Fibroblast of lung (primary cell): ENCODE data around the gene PPP2R5D.

Experiments
- EZH2 ChIP-seq: IDR thresholded peaks from 2 replicates; pipeline ENCODE4 v1.5.1; 2012; ENCODE audit warnings: low read length, control low read depth, mild to moderate bottlenecking; ENCODE audit errors: missing control alignments
- TF ChIP-seq, protein P1 (sequence below), 2 donors: IDR thresholded peaks in 1 of 2; conservative IDR thresholded peaks in 1 of 2; 1 replicate in 1 of 2; 2 replicates in 1 of 2; pipeline ENCODE4 v1.5.1; 2011 to 2012; ENCODE audit warnings: low read length in 2 of 2, control low read depth in 1 of 2, inconsistent platforms in 1 of 2, low read depth in 1 of 2, mild to moderate bottlenecking in 1 of 2

DNA sequence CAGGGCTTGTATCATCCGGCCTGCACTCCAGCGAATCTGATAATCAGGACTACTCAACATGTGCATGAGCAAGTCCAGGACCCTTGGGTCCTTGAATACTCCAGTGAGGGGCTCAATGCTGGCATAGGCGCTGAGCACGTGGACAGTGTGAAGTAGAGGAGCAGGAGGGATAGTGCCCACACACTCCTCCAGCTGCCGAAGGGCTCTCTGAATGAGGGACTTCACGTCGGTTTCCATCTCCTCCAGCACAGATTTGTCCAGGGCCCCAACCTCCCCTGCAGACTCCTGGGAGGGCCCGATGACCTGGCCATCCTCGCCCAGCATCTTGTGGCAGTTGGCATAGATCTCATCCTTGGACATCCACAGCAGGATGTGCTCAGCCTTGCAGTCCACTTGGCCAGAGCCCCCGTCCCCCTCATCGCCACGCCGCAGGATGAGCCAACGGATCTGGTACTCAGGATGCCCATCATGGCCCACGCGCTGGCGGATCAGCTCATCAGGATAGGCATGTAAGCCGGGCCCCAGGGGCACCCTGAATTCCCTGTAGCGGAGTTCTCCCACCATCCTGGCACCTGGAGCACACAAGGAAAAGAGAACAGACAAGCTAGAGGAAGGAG is 68.0 kb downstream of the PPP2R5D start:
- TF ChIP-seq, protein P1, sequence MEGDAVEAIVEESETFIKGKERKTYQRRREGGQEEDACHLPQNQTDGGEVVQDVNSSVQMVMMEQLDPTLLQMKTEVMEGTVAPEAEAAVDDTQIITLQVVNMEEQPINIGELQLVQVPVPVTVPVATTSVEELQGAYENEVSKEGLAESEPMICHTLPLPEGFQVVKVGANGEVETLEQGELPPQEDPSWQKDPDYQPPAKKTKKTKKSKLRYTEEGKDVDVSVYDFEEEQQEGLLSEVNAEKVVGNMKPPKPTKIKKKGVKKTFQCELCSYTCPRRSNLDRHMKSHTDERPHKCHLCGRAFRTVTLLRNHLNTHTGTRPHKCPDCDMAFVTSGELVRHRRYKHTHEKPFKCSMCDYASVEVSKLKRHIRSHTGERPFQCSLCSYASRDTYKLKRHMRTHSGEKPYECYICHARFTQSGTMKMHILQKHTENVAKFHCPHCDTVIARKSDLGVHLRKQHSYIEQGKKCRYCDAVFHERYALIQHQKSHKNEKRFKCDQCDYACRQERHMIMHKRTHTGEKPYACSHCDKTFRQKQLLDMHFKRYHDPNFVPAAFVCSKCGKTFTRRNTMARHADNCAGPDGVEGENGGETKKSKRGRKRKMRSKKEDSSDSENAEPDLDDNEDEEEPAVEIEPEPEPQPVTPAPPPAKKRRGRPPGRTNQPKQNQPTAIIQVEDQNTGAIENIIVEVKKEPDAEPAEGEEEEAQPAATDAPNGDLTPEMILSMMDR (conservative IDR thresholded peaks at IDR 0.05 in 1 of 2, IDR thresholded peaks at IDR 0.05 in 1 of 2; ENCODE audit: low read depth in 1 of 2, low read length in 2 of 2): no peak
- TF ChIP-seq EZH2: no peak
